Motor neuron (in vitro differentiated cells): ENCODE results near the gene LGALS7B. TPM values are rescaled to one million over a fixed set of nuclear protein-coding genes. Genes with fewer than 3 reads are reported as not detected.
A peak's percentile ranks its signal among the peaks of the same experiment; 100 is the strongest.
"Not testable (repeated sequence)": the region's sequence is repeated elsewhere in the genome, so short reads cannot be mapped to it uniquely, and the experiment has no call there.

ENCODE experiments used
- ATAC-seq, 8 experiments: fragments of 200-7000 bp; cut with Tn5 transposase; replicated peaks in 6 of 8; 2 replicates each; pipeline ENCODE4 v1.8.0; 2021; ENCODE audit warnings: mild to moderate bottlenecking in 8 of 8, moderate library complexity in 8 of 8
- H3K27ac ChIP-seq, 2 donors: fragments of 250-450 bp; sonication (Bioruptor Pico); 2 replicates each; pipeline ENCODE4 v1.9.0; 2021; ENCODE audit warnings: antibody characterized with exemption in 2 of 2, mild to moderate bottlenecking in 2 of 2, moderate library complexity in 1 of 2
- H3K4me1 ChIP-seq, 2 donors: fragments of 250-450 bp; sonication (Bioruptor Pico); replicated peaks in 1 of 2; 2 replicates each; pipeline ENCODE4 v1.6.1; 2021; ENCODE audit warnings: antibody characterized with exemption in 2 of 2, mild to moderate bottlenecking in 2 of 2, moderate library complexity in 1 of 2
- H3K4me3 ChIP-seq, 5 donors: fragments of 250-450 bp; sonication (Bioruptor Pico); 2 replicates each; pipeline ENCODE4 v1.9.0; 2021; ENCODE audit warnings: antibody characterized with exemption in 5 of 5, mild to moderate bottlenecking in 5 of 5, moderate library complexity in 4 of 5
- WGBS, 10 experiments: fragments of 450-650 bp; shearing (Covaris generic); methylation state at CpG; one replicate each; pipeline ENCODE4 v1.0.0; 2022; 5-methylcytosine and 5-hydroxymethylcytosine counted together
- in situ Hi-C, 9 experiments: fragments of 400-800 bp; cut with MboI; loops; one replicate each; pipeline ENCODE4 v1.15.0; 2021; ENCODE audit warnings: low sequenced_read_pairs in 9 of 9, low pct_unique_long_range_greater_than_20kb in 2 of 9; ENCODE audit not compliant: unreplicated experiment in 9 of 9
- total RNA-seq, 8 experiments: library from RNA; unstranded; fragments of 300-600 nt; gene quantifications; 2 replicates each; pipeline versions ENCODE4 v1.2.3 to v1.2.4, GENCODE V29; 2022

Gene LGALS7B
- total RNA-seq, 8 experiments from 2014 or later: 1.0 to 5.0 TPM; not detected in 6

- WGBS, 10 experiments: 0 to 100% (median 92%) methylated on average over 1 to 5 of the region's 8 CpGs; no CpG with 5 or more reads in 3 of the 10 experiments
- Histone ChIP-seq H3K27ac (no peak overlapping the region), H3K4me1 (no peaks in the 10 kb centered on the region), H3K4me3 (no peak overlapping the region)
- in situ Hi-C loops: no loop called here
- ATAC-seq: no peak
Observed at GRCh38 chr19:38809592-38810252, 20.7 kb downstream of the LGALS7B start.

DNA sequence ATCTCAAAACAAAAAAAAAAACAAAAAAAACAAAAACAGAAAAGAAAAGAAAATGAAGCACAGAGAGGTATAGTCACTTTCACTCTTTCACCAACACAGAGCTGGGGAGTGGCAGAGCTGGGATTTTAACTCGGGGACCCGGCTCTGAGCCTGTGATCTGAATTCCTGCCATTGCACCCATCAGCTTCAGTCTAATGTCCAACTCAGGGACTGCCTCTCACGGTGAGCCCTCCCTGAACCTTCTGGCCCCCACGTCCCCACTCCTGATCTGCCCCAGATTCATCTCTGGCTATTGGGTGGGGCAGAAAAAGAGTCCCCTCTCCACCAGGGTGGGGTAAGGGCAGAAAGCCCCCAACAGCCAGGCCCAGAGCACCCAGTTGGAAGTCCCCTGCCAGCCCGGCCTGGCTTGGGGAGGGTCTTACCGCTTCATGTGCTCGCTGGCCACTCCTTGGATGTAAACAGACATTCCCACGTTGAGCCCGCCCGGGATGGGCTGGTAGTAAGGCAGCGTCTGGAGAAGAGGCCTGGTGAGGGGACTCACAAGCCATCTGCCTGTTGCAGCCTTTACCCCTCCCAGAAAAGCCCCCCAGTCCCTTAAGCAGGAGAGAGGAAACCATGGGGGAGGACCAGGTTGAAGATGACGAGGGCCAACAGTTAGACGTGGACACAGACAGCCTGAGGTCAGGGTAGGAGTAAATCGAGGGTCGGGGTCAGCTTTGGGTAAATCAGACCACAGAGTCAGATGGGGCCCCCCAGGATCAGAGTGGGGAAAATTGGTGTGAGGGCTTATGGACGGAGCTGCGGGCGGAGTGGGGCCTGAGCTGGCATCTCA, 23.2 kb downstream of the LGALS7B start:
- Histone ChIP-seq H3K4me3 (no peak overlapping the region), H3K4me1 (no peaks in the 10 kb centered on the region), H3K27ac (no peak overlapping the region)
- WGBS, 10 experiments: 50 to 100% (median 88%) methylated on average over 2 to 6 of the region's 18 CpGs; no CpG with 5 or more reads in 5 of the 10 experiments
- ATAC-seq: no peak
- in situ Hi-C loops: no loop called here

- in situ Hi-C loops: no loop called here
- ATAC-seq: no peak
- Histone ChIP-seq H3K4me1 (no peaks in the 10 kb centered on the region), H3K4me3 (no peak within 1 kb of the TSS), H3K27ac (no peak within 1 kb of the TSS)
- 80 to 100% (median 88%) methylated on average over 1 to 13 of the region's 15 CpGs; no CpG with 5 or more reads in 4 of the 10 experiments for WGBS, 10 experiments
Observed at GRCh38 chr19:38812841-38813320, 23.9 kb downstream of the LGALS7B start, which contains the start of gene LGALS4. TSS of gene LGALS4 (minus strand) at chr19:38812945. CDS start at chr19:38812886, 59 bp downstream.

- no peak overlapping the region for H3K4me3 ChIP-seq
- H3K4me1 ChIP-seq: no peaks in the 10 kb centered on the region
- no peak for ATAC-seq
- in situ Hi-C loops: no loop called here
- 73 to 100% (median 80%) methylated on average over 1 to 4 of the region's 6 CpGs; no CpG with 5 or more reads in 5 of the 10 experiments for WGBS, 10 experiments
- H3K27ac ChIP-seq: no peak overlapping the region
Observed at GRCh38 chr19:38813323-38813722, 24.3 kb downstream of the LGALS7B start.

DNA sequence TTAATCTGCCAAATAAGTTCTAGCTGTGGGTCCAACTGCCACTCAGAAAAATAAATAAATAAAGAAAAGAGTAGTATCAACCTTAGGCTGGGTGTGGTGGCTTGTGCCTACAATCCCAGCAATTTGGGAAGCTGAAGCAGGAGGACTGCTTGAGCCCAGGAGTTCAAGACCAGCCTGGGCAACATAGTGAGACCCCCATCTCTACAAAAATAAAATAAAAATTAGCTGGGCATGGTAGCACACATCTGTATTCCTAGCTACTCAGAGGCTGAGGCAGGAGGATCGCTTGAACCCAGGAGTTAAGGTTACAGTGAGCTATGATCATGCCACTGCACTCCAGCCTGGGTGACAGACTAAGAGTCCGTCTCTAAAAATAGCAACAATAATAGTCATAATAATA, 24.9 kb downstream of the LGALS7B start:
- WGBS, 10 experiments: 33 to 95% (median 73%) methylated on average over 1 to 2 of the region's 2 CpGs; no CpG with 5 or more reads in 6 of the 10 experiments
- H3K4me1 ChIP-seq, in situ Hi-C loops, H3K27ac ChIP-seq, ATAC-seq, H3K4me3 ChIP-seq: not testable (repeated sequence)

GRCh38 chr19:38815059-38816001, 26.3 kb downstream of the LGALS7B start:
- WGBS, 10 experiments: 83 to 100% (median 96%) methylated on average over 1 to 13 of the region's 34 CpGs; no CpG with 5 or more reads in 3 of the 10 experiments
- no peak for ATAC-seq
- in situ Hi-C loops: no loop called here
- no peaks in the 10 kb centered on the region for H3K4me1 ChIP-seq
- no peak overlapping the region for H3K27ac ChIP-seq
- H3K4me3 ChIP-seq: no peak overlapping the region

- Histone ChIP-seq H3K4me3 (no peak overlapping the region), H3K4me1 (no peaks in the 10 kb centered on the region), H3K27ac (no peak overlapping the region)
- in situ Hi-C loops: no loop called here
- 53% methylated on average over 3 of the region's 18 CpGs; no CpG with 5 or more reads in 9 of the 10 experiments for WGBS, 10 experiments
- ATAC-seq: no peak
Observed at GRCh38 chr19:38816131-38816750, 27.2 kb downstream of the LGALS7B start.

DNA sequence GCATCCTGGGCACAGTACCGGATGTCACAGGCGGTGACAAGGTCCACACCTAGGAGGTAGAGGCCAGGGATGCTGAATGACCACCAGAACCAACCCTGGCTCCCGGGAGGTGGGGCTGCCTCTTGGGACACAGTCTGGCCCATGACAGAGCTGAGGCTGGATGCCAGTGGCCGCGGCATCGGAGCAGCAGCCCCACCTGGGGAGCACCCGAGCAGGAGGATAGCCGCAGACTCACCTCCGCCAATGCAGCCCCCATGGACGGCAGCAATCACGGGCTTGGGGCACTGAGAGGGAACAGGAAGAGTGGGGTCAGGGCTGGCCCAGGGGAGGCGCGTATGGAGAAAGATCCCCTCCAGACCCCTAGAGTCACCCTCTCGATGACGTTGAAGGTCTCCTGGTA, 28.1 kb downstream of the LGALS7B start:
- no peak overlapping the region for H3K27ac ChIP-seq
- WGBS, 10 experiments: 76 to 90% (median 85%) methylated on average over 2 to 3 of the region's 15 CpGs; no CpG with 5 or more reads in 6 of the 10 experiments
- H3K4me1 ChIP-seq: no peaks in the 10 kb centered on the region
- H3K4me3 ChIP-seq: no peak overlapping the region
- ATAC-seq: no peak
- in situ Hi-C loops: no loop called here

- peak in 1 of 8 experiments; percentile 64 for ATAC-seq
- in situ Hi-C loops: no loop called here
- WGBS, 10 experiments: 87 to 100% (median 95%) methylated on average over 3 to 8 of the region's 13 CpGs; no CpG with 5 or more reads in 2 of the 10 experiments
Observed at GRCh38 chr19:38819231-38819920, 30.4 kb downstream of the LGALS7B start.

DNA sequence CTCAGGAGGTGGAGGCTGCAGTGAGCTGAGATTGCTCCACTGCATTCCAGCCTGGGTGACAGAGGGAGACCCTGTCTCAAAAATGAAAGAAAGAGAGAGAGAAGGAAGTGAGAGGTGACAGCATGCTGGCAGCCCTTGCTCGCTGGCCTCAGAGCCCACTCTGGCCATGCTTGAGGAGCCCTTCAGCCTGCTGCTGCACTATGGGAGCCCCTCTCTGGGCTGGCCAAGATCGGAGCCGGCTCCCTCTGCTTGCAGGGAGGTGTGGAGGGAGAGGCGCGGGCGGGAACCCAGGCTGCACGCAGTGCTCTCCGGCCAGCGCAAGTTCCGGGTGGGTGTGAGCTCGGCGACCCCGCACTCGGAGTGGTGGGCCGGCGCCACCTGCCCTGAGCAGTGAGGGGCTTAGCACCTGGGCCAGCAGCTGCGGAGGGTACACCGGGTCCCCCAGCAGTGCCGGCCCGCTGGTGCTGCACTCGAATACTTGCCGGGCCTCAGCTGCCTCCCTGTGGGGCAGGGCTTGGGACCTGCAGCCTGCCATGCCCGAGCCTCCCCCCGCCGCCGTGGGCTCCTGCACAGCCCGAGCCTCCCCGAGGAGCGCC, 32.3 kb downstream of the LGALS7B start:
- H3K27ac ChIP-seq, H3K4me1 ChIP-seq, in situ Hi-C loops, H3K4me3 ChIP-seq, ATAC-seq: not testable (repeated sequence)
- 60 to 84% methylated on average over 1 to 5 of the region's 29 CpGs; no CpG with 5 or more reads in 8 of the 10 experiments for WGBS, 10 experiments

More at GRCh38 chr19:38819231-38819920, 30.4 kb downstream of the LGALS7B start:
- Histone ChIP-seq H3K27ac (no peak overlapping the region), H3K4me1 (peaks cover 0 to 2% of the 10 kb centered on the region in 2 donors), H3K4me3 (no peak overlapping the region)

GRCh38 chr19:38825936-38826335, 36.9 kb downstream of the LGALS7B start:
- WGBS, 10 experiments: 67 to 100% (median 95%) methylated on average over 1 to 6 of the region's 7 CpGs; no CpG with 5 or more reads in 5 of the 10 experiments
- H3K27ac ChIP-seq, H3K4me3 ChIP-seq, ATAC-seq, in situ Hi-C loops, H3K4me1 ChIP-seq: not testable (repeated sequence)
